ENCODE data around the gene SULT4A1.

GRCh38 chr22:43832393-43833265 is 29.7 kb downstream of the SULT4A1 start:
- TF ChIP-seq CTCF (IDR thresholded peaks at IDR 0.05; ENCODE audit: low read length) (no peak), EZH2 (IDR thresholded peaks at IDR 0.05; ENCODE audit: borderline replicate concordance, low read length) (no peak)
